Neural crest cell (in vitro differentiated cells): ENCODE results near the gene CDK7. TPM values are rescaled to one million over a fixed set of nuclear protein-coding genes. Genes with fewer than 3 reads are reported as not detected.
A peak's percentile ranks its signal among the peaks of the same experiment; 100 is the strongest.
"Not testable (repeated sequence)": the region's sequence is repeated elsewhere in the genome, so short reads cannot be mapped to it uniquely, and the experiment has no call there.

Source experiments
- DNase-seq: peaks from one replicate; pipeline ENCODE4 v3.0.0; 2021; ENCODE audit warnings: low read depth, mixed read lengths, low spot score
- H3K27ac Mint-ChIP-seq: one replicate; pipeline ENCODE4 v1.8.0; 2021; ENCODE audit warnings: mild to moderate bottlenecking, mixed read lengths; ENCODE audit not compliant: unreplicated experiment
- H3K27me3 Mint-ChIP-seq: 2 replicates; pipeline ENCODE4 v1.8.0; 2021; ENCODE audit warnings: low read depth, mild to moderate bottlenecking, mixed read lengths
- H3K36me3 Mint-ChIP-seq: 2 replicates; pipeline ENCODE4 v1.8.0; 2021; ENCODE audit warnings: low read depth, mild to moderate bottlenecking, mixed read lengths
- H3K4me1 Mint-ChIP-seq: 2 replicates; pipeline ENCODE4 v1.8.0; 2021; ENCODE audit warnings: mixed read lengths
- H3K4me3 Mint-ChIP-seq: one replicate; pipeline ENCODE4 v1.8.0; 2021; ENCODE audit warnings: mild to moderate bottlenecking, mixed read lengths
- H3K9me3 Mint-ChIP-seq: 2 replicates; pipeline ENCODE4 v1.8.0; 2021; ENCODE audit warnings: mixed read lengths
- total RNA-seq: library from RNA; stranded (reverse); gene quantifications from 2 replicates; pipeline ENCODE4 v1.2.1, GENCODE V29; 2021
- TF ChIP-seq, protein P1 (sequence below): fragments of 200-600 bp; sonication (generic); conservative IDR thresholded peaks from 2 replicates; pipeline ENCODE4 v1.5.0; 2021; ENCODE audit warnings: antibody characterized with exemption, mild to moderate bottlenecking

The CDK7 gene
- total RNA-seq, 1 donor from 2014 or later = 29.4 TPM

DNA sequence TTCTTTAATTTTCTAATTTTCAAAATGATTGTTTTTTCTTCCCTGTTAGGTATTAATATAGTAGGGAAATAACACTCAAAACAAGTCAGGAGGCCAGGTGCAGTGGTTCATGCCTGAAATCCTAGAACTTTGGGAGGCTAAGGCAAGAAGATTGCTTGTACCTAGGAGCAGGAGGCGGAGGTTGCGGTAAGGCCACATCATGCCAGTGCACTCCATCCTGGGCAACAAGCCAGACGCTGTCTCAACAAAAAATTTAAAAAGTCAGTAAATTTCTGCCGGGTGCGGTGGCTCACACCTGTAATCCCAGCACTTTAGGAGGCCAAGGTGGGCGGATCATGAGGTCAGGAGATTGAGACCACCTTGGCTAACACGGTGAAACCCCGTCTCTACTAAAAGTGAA lies 10.2 kb upstream of the CDK7 start:
- DNase-seq = no peak
- no peaks in the 10 kb centered on the region for H3K9me3 Mint-ChIP-seq
- TF ChIP-seq, protein P1, sequence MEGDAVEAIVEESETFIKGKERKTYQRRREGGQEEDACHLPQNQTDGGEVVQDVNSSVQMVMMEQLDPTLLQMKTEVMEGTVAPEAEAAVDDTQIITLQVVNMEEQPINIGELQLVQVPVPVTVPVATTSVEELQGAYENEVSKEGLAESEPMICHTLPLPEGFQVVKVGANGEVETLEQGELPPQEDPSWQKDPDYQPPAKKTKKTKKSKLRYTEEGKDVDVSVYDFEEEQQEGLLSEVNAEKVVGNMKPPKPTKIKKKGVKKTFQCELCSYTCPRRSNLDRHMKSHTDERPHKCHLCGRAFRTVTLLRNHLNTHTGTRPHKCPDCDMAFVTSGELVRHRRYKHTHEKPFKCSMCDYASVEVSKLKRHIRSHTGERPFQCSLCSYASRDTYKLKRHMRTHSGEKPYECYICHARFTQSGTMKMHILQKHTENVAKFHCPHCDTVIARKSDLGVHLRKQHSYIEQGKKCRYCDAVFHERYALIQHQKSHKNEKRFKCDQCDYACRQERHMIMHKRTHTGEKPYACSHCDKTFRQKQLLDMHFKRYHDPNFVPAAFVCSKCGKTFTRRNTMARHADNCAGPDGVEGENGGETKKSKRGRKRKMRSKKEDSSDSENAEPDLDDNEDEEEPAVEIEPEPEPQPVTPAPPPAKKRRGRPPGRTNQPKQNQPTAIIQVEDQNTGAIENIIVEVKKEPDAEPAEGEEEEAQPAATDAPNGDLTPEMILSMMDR = no peak
- H3K27ac Mint-ChIP-seq = no peak overlapping the region
- peaks cover 7% of the 10 kb centered on the region for H3K36me3 Mint-ChIP-seq
- H3K4me1 Mint-ChIP-seq = no peaks in the 10 kb centered on the region
- H3K4me3 Mint-ChIP-seq = no peak overlapping the region
- H3K27me3 Mint-ChIP-seq = no peaks in the 10 kb centered on the region

DNA sequence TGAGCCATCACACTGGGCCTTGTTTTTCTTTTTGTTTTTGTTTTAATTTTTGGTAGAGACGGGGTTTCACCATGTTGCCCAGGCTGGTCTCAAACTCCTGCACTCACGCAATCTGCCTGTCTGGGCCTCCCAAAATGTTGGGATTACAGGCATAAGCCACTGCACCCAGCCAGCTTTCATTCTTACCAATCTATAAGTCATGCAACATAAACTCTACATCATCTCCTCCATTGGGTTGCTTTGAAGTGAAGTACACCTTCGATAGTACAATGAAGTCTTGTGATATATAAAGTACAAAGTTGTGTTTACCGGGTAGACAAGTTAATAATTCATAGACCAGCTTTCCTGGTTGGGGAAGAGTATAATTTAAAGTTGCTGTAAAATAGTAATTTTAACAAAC lies 8.8 kb upstream of the CDK7 start:
- Mint-ChIP-seq H3K27me3 (no peaks in the 10 kb centered on the region), H3K36me3 (peaks cover 3% of the 10 kb centered on the region), H3K27ac (no peak overlapping the region), H3K4me3 (no peak overlapping the region), H3K9me3 (no peaks in the 10 kb centered on the region), H3K4me1 (no peaks in the 10 kb centered on the region)
- TF ChIP-seq, protein P1 = no peak
- DNase-seq = no peak

DNA sequence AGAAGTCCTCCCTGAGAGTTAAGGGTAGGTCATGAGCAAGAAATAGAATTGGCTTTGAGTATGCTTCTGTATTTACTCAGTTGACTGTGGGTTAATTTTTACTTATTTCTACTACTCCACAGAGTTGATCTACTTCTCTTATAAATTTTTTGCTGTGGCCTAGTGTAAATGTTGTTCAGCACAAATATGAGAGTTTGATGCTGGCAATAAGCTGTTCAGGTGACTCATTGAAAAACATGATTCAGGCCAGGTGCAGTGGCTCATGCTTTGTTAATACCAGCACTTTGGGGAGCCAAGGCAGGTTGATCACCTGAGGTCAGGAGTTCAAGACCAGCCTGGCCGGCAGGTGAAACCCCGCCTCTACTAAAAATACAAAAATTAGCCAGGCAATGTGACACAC lies 4.5 kb upstream of the CDK7 start:
- Mint-ChIP-seq H3K27me3 (no peaks in the 10 kb centered on the region), H3K27ac (no peak overlapping the region), H3K4me3 (no peak overlapping the region), H3K4me1 (peaks cover 11% of the 10 kb centered on the region), H3K36me3 (no peaks in the 10 kb centered on the region), H3K9me3 (no peaks in the 10 kb centered on the region)
- TF ChIP-seq, protein P1 = no peak
- DNase-seq = no peak

DNA sequence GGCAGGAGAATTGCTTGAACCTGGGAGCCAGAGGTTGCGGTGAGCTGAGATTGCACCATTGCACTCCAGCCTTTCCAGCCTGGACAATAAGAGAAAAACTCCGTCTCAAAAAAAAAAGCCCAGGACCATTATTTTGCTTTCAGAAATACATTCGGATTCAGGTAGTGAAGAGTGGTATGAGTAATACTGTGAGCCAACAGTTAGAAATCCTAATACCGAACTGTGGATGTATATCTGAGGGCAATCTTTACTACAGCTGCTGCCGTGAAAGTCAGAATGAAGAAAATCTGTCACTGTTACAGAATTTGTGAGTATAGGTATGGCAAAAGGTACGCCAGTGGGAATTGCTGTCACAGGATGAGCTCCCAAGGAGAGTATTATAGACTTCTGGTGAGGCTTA lies 3.4 kb upstream of the CDK7 start:
- Mint-ChIP-seq H3K4me1 (peaks cover 18% of the 10 kb centered on the region), H3K36me3 (no peaks in the 10 kb centered on the region), H3K27ac (no peak overlapping the region), H3K9me3 (no peaks in the 10 kb centered on the region), H3K4me3 (peak overlapping the region; percentile 39), H3K27me3 (no peaks in the 10 kb centered on the region)
- TF ChIP-seq, protein P1 = no peak
- DNase-seq = no peak

DNA sequence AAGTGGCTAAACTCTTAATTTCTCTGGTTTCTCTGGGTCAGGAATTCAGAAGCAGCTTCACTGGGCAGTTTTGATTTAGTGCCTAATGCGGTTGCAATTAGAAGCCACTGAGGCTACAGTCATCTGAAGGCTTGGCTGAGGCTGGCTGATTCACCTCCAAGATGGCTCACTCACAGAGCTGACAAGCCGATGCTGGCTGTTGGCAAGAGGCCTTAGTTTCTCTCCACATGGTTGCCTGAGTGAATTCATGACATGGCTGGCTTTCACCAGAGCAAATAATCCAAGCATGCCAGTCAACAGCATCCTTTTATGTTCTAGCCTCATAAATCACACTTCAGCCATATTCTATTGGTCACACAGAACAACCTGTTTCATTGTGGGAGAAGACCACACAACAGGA lies 2.8 kb upstream of the CDK7 start:
- no peak for DNase-seq
- H3K36me3 Mint-ChIP-seq = no peaks in the 10 kb centered on the region
- TF ChIP-seq, protein P1 = no peak
- H3K4me3 Mint-ChIP-seq = peak overlapping the region; percentile 69
- H3K27ac Mint-ChIP-seq = no peak overlapping the region
- H3K9me3 Mint-ChIP-seq = no peaks in the 10 kb centered on the region
- peaks cover 19% of the 10 kb centered on the region for H3K4me1 Mint-ChIP-seq
- no peaks in the 10 kb centered on the region for H3K27me3 Mint-ChIP-seq

DNA sequence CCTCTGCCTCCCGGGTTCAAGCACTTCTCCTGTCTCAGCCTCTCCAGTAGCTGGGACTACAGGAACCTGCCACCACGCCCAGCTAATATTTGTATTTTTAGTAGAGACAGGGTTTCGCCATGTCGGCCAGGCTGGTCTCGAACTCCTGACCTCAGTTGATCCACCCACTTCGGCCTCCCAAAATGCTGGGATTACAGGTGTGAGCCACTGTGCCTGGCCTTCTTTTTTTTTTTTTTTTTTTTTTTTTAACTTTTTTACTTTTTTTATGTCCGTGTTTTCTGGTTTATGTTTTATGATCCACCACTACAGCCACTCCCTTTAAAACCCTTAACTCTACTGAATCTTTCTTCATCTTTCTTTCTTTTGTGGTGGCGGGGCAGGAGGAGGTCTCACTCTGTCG lies 2.0 kb downstream of the CDK7 start:
- H3K27me3 Mint-ChIP-seq, H3K27ac Mint-ChIP-seq: not testable (repeated sequence)
- peaks cover 29% of the 10 kb centered on the region for H3K4me1 Mint-ChIP-seq

More for the DNA sequence above, 2.0 kb downstream of the CDK7 start:
- DNase-seq, H3K9me3 Mint-ChIP-seq: not testable (repeated sequence)
- peak overlapping the region; percentile 85 for H3K4me3 Mint-ChIP-seq
- H3K36me3 Mint-ChIP-seq = peaks cover 11% of the 10 kb centered on the region
